HEK293 (cell line): ENCODE results near the gene TEX261.

Experiments
- KLF9 ChIP-seq: fragments of 450-650 bp; formaldehyde crosslinking; IDR thresholded peaks from 2 replicates; pipeline ENCODE4 v1.5.1; 2016; ENCODE audit warnings: missing biosample characterization, missing genetic modification characterization, low read depth
- REPIN1 ChIP-seq: fragments of 450-650 bp; formaldehyde crosslinking; IDR thresholded peaks from 2 replicates; pipeline ENCODE4 v1.5.1; 2017; ENCODE audit warnings: missing biosample characterization, missing genetic modification characterization, low read depth
- YY1 ChIP-seq: fragments of 450-650 bp; formaldehyde crosslinking; IDR thresholded peaks from 2 replicates; pipeline ENCODE4 v1.5.1; 2018; ENCODE audit warnings: missing biosample characterization, missing genetic modification characterization
- ZNF530 ChIP-seq: fragments of 450-650 bp; formaldehyde crosslinking; IDR thresholded peaks from 2 replicates; pipeline ENCODE4 v1.5.1; 2016; ENCODE audit warnings: low read depth, missing biosample characterization, missing genetic modification characterization
- ZNF558 ChIP-seq: fragments of 450-650 bp; formaldehyde crosslinking; IDR thresholded peaks from 2 replicates; pipeline ENCODE4 v1.5.1; 2016; ENCODE audit warnings: missing biosample characterization, missing genetic modification characterization
- ZNF629 ChIP-seq: fragments of 450-650 bp; formaldehyde crosslinking; IDR thresholded peaks from 2 replicates; pipeline ENCODE4 v1.5.1; 2017; ENCODE audit warnings: missing biosample characterization, missing genetic modification characterization
- ZNF660 ChIP-seq: fragments of 450-650 bp; IDR thresholded peaks from 2 replicates; pipeline ENCODE4 v1.5.1; 2018; ENCODE audit warnings: missing biosample characterization, mild to moderate bottlenecking, missing genetic modification characterization
- ZNF76 ChIP-seq: fragments of 450-650 bp; formaldehyde crosslinking; IDR thresholded peaks from 2 replicates; pipeline ENCODE4; 2016; ENCODE audit warnings: low read depth, missing biosample characterization, missing genetic modification characterization, borderline replicate concordance
- TF ChIP-seq, protein P1 (sequence below): fragments of 450-650 bp; formaldehyde crosslinking; IDR thresholded peaks from 2 replicates; pipeline ENCODE4 v1.5.1; 2016; ENCODE audit warnings: missing biosample characterization, missing genetic modification characterization, low read depth
- TF ChIP-seq, protein P2 (sequence below): fragments of 450-650 bp; formaldehyde crosslinking; IDR thresholded peaks from 2 replicates; pipeline ENCODE4 v1.5.1; 2016; ENCODE audit warnings: missing biosample characterization, missing genetic modification characterization
- TF ChIP-seq, protein P3 (sequence below): fragments of 450-650 bp; formaldehyde crosslinking; IDR thresholded peaks from 2 replicates; pipeline ENCODE4 v1.5.1; 2016; ENCODE audit warnings: missing biosample characterization, missing genetic modification characterization
- TF ChIP-seq, protein P4 (sequence below): fragments of 450-650 bp; formaldehyde crosslinking; IDR thresholded peaks from 2 replicates; pipeline ENCODE4 v1.5.1; 2016; ENCODE audit warnings: missing biosample characterization, missing genetic modification characterization
- TF ChIP-seq, protein P5 (sequence below): fragments of 450-650 bp; formaldehyde crosslinking; IDR thresholded peaks from 2 replicates; pipeline ENCODE4 v1.5.1; 2017; ENCODE audit warnings: missing biosample characterization, missing genetic modification characterization
- TF ChIP-seq, protein P6 (sequence below): fragments of 450-650 bp; formaldehyde crosslinking; IDR thresholded peaks from 2 replicates; pipeline ENCODE4 v1.5.1; 2016; ENCODE audit warnings: missing biosample characterization, missing genetic modification characterization

DNA sequence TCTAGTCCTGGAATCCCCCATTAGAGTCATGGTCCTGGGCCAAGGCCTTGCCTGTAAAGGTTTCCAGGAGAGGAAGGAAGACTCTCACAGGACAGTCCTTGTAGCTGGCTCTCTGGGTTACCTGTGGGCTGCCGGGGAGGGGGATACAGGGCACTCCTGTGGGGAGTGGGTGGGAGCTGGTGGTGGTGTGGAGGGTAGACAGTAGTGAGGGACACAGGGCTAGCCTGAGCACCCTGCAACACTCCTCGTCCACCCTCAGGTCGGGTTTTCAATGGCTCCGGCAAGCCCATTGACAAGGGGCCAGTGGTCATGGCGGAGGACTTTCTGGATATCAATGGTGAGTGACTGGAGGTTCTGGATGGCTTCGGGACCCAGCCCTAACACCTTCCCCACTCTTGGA, 35.9 kb downstream of the TEX261 start:
- no peak for TF ChIP-seq ZNF660 (tag by site-specific recombination)
- TF ChIP-seq, protein P1, sequence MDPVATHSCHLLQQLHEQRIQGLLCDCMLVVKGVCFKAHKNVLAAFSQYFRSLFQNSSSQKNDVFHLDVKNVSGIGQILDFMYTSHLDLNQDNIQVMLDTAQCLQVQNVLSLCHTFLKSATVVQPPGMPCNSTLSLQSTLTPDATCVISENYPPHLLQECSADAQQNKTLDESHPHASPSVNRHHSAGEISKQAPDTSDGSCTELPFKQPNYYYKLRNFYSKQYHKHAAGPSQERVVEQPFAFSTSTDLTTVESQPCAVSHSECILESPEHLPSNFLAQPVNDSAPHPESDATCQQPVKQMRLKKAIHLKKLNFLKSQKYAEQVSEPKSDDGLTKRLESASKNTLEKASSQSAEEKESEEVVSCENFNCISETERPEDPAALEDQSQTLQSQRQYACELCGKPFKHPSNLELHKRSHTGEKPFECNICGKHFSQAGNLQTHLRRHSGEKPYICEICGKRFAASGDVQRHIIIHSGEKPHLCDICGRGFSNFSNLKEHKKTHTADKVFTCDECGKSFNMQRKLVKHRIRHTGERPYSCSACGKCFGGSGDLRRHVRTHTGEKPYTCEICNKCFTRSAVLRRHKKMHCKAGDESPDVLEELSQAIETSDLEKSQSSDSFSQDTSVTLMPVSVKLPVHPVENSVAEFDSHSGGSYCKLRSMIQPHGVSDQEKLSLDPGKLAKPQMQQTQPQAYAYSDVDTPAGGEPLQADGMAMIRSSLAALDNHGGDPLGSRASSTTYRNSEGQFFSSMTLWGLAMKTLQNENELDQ (tag by site-specific recombination) = no peak
- TF ChIP-seq ZNF76 = no peak
- TF ChIP-seq, protein P2, sequence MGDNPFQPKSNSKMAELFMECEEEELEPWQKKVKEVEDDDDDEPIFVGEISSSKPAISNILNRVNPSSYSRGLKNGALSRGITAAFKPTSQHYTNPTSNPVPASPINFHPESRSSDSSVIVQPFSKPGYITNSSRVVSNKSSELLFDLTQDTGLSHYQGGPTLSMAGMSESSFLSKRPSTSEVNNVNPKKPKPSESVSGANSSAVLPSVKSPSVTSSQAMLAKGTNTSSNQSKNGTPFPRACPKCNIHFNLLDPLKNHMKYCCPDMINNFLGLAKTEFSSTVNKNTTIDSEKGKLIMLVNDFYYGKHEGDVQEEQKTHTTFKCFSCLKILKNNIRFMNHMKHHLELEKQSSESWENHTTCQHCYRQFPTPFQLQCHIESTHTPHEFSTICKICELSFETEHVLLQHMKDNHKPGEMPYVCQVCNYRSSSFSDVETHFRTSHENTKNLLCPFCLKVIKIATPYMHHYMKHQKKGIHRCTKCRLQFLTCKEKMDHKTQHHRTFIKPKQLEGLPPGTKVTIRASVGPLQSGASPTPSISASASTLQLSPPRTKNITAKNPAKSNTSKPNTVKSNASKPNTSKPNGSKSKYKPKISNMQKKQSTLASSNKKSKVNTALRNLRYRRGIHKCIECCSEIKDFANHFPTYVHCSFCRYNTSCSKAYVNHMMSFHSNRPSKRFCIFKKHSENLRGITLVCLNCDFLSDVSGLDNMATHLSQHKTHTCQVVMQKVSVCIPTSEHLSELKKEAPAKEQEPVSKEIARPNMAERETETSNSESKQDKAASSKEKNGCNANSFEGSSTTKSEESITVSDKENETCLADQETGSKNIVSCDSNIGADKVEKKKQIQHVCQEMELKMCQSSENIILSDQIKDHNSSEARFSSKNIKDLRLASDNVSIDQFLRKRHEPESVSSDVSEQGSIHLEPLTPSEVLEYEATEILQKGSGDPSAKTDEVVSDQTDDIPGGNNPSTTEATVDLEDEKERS (tag by site-specific recombination) = no peak
- TF ChIP-seq, protein P3, sequence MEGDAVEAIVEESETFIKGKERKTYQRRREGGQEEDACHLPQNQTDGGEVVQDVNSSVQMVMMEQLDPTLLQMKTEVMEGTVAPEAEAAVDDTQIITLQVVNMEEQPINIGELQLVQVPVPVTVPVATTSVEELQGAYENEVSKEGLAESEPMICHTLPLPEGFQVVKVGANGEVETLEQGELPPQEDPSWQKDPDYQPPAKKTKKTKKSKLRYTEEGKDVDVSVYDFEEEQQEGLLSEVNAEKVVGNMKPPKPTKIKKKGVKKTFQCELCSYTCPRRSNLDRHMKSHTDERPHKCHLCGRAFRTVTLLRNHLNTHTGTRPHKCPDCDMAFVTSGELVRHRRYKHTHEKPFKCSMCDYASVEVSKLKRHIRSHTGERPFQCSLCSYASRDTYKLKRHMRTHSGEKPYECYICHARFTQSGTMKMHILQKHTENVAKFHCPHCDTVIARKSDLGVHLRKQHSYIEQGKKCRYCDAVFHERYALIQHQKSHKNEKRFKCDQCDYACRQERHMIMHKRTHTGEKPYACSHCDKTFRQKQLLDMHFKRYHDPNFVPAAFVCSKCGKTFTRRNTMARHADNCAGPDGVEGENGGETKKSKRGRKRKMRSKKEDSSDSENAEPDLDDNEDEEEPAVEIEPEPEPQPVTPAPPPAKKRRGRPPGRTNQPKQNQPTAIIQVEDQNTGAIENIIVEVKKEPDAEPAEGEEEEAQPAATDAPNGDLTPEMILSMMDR (tag by site-specific recombination) = no peak
- TF ChIP-seq, protein P4, sequence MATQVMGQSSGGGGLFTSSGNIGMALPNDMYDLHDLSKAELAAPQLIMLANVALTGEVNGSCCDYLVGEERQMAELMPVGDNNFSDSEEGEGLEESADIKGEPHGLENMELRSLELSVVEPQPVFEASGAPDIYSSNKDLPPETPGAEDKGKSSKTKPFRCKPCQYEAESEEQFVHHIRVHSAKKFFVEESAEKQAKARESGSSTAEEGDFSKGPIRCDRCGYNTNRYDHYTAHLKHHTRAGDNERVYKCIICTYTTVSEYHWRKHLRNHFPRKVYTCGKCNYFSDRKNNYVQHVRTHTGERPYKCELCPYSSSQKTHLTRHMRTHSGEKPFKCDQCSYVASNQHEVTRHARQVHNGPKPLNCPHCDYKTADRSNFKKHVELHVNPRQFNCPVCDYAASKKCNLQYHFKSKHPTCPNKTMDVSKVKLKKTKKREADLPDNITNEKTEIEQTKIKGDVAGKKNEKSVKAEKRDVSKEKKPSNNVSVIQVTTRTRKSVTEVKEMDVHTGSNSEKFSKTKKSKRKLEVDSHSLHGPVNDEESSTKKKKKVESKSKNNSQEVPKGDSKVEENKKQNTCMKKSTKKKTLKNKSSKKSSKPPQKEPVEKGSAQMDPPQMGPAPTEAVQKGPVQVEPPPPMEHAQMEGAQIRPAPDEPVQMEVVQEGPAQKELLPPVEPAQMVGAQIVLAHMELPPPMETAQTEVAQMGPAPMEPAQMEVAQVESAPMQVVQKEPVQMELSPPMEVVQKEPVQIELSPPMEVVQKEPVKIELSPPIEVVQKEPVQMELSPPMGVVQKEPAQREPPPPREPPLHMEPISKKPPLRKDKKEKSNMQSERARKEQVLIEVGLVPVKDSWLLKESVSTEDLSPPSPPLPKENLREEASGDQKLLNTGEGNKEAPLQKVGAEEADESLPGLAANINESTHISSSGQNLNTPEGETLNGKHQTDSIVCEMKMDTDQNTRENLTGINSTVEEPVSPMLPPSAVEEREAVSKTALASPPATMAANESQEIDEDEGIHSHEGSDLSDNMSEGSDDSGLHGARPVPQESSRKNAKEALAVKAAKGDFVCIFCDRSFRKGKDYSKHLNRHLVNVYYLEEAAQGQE (tag by site-specific recombination) = no peak
- TF ChIP-seq, protein P5, sequence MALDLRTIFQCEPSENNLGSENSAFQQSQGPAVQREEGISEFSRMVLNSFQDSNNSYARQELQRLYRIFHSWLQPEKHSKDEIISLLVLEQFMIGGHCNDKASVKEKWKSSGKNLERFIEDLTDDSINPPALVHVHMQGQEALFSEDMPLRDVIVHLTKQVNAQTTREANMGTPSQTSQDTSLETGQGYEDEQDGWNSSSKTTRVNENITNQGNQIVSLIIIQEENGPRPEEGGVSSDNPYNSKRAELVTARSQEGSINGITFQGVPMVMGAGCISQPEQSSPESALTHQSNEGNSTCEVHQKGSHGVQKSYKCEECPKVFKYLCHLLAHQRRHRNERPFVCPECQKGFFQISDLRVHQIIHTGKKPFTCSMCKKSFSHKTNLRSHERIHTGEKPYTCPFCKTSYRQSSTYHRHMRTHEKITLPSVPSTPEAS = no peak
- no peak for TF ChIP-seq ZNF629 (tag by site-specific recombination)
- TF ChIP-seq ZNF530 = no peak
- TF ChIP-seq, protein P6, sequence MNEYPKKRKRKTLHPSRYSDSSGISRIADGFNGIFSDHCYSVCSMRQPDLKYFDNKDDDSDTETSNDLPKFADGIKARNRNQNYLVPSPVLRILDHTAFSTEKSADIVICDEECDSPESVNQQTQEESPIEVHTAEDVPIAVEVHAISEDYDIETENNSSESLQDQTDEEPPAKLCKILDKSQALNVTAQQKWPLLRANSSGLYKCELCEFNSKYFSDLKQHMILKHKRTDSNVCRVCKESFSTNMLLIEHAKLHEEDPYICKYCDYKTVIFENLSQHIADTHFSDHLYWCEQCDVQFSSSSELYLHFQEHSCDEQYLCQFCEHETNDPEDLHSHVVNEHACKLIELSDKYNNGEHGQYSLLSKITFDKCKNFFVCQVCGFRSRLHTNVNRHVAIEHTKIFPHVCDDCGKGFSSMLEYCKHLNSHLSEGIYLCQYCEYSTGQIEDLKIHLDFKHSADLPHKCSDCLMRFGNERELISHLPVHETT = no peak
- no peak for TF ChIP-seq YY1
- no peak for TF ChIP-seq ZNF558 (tag by site-specific recombination)
- no peak for TF ChIP-seq REPIN1 (tag by site-specific recombination)
- no peak for TF ChIP-seq KLF9 (tag by site-specific recombination)
